Neutrophil (primary cell): Measurements from ENCODE around the gene UBE4A.
"Not testable (repeated sequence)": the region's sequence is repeated elsewhere in the genome, so short reads cannot be mapped to it uniquely, and the experiment has no call there.

Experiments used
- H3K27ac ChIP-seq: fragments of 200-600 bp; sonication (generic); 2 replicates; pipeline ENCODE4 v1.5.1; 2016; ENCODE audit warnings: mild to moderate bottlenecking, moderate library complexity
- H3K27me3 ChIP-seq: fragments of 200-600 bp; sonication (generic); 2 replicates; pipeline ENCODE4 v1.6.0; 2016; ENCODE audit warnings: mild to moderate bottlenecking
- H3K36me3 ChIP-seq: fragments of 200-600 bp; sonication (generic); 2 replicates; pipeline ENCODE4 v1.5.1; 2017
- H3K4me1 ChIP-seq, 2 experiments: fragments of 200-600 bp in 1 of 2; sonication (generic) in 1 of 2; 1 replicate in 1 of 2; 2 replicates in 1 of 2; pipeline versions ENCODE4 v1.5.1 to v1.6.1; 2013 to 2016; ENCODE audit warnings: low read depth in 1 of 2, low read length in 1 of 2, mild to moderate bottlenecking in 1 of 2, moderate library complexity in 1 of 2; ENCODE audit not compliant: control insufficient read depth in 1 of 2, insufficient read depth in 1 of 2
- H3K4me3 ChIP-seq, 2 experiments: fragments of 200-600 bp in 1 of 2; sonication (generic) in 1 of 2; 1 replicate in 1 of 2; 2 replicates in 1 of 2; pipeline ENCODE4 v1.5.1; 2013 to 2016; ENCODE audit warnings: low read depth in 1 of 2, low read length in 1 of 2, mild to moderate bottlenecking in 1 of 2, moderate library complexity in 1 of 2
- H3K9me3 ChIP-seq: fragments of 200-600 bp; sonication (generic); 2 replicates; pipeline ENCODE4 v1.5.1; 2016
- TF ChIP-seq, protein P1 (sequence below): fragments of 200-600 bp; sonication (generic); IDR thresholded peaks from 2 replicates; pipeline ENCODE4 v1.5.1; 2016; ENCODE audit warnings: antibody characterized with exemption

Gene UBE4A

DNA sequence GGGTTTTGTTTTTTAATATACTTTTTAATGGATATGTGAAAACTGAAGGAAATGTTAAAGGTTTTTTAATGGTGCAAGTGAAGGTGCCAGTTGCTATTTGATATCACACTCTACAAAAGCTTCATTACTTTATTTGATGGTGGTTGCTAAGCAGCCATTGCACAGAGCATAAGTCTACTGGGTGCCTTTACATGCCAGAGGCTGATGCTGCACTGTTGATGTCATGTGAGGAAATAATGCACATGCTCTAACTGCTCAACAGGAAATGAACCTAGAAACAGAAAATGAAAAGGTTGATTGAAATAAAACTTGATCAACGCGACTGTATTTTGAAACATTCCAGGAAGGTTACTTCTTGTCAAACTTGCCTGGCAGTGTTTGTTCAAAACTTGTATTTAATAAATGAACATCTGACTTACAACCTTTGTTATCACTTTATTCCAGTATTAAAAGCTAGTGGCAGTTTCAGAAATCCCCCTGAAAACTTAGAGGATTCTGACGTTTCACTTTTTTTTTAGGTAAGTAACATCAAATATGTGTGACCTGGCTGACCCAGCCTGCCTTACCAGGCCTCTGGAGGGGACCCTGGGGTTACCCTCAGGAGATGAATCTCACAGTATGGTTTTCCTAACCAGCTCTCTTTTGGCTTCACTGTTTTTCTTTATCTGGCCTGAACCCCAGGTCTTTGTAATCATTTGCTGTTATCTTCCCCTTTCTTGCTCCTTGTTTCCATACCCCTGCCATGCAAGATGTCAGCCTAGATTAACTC is 39.6 kb downstream of the UBE4A start:
- H3K27me3 ChIP-seq: no peaks in the 10 kb centered on the region
- TF ChIP-seq, protein P1, sequence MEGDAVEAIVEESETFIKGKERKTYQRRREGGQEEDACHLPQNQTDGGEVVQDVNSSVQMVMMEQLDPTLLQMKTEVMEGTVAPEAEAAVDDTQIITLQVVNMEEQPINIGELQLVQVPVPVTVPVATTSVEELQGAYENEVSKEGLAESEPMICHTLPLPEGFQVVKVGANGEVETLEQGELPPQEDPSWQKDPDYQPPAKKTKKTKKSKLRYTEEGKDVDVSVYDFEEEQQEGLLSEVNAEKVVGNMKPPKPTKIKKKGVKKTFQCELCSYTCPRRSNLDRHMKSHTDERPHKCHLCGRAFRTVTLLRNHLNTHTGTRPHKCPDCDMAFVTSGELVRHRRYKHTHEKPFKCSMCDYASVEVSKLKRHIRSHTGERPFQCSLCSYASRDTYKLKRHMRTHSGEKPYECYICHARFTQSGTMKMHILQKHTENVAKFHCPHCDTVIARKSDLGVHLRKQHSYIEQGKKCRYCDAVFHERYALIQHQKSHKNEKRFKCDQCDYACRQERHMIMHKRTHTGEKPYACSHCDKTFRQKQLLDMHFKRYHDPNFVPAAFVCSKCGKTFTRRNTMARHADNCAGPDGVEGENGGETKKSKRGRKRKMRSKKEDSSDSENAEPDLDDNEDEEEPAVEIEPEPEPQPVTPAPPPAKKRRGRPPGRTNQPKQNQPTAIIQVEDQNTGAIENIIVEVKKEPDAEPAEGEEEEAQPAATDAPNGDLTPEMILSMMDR: no peak
- H3K36me3 ChIP-seq: peaks cover 52% of the 10 kb centered on the region
- peaks cover 25 to 26% of the 10 kb centered on the region in 2 experiments for H3K4me1 ChIP-seq
- H3K9me3 ChIP-seq: no peaks in the 10 kb centered on the region
- H3K27ac ChIP-seq: no peak overlapping the region
- no peak overlapping the region for H3K4me3 ChIP-seq

DNA sequence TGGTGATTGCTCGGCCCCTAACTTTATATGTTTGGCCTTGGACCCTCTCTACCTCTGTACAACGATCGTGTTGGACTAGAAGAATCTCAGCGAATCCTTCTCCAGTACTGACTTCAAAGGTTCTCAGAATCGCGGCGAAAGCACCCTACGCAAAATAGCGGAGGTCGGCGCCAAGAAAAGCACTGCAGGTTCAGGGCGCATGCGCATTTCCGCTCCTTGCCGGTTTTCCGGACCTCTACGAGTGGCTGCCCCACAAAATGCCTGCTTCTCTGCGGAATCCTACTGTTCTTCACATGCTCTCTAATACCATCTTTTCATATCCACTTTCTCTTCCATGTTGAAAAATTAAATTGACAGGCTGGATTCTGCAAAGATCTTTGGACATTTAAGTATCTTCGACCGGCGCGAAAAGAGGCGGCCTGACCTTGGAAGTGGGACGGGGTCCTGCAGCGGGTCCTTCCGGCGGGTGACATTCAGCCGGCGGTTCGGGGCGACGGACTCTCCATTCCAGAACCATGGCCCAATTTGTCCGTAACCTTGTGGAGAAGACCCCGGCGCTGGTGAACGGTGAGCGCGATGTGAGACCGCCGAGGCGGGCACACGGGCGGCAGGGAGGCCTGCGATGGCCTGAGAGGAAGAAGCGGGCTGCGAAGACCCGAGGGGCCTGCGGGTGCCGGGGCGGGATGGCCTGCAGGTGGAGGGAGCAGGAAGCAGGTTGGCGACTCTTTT is 41.9 kb downstream of the UBE4A start, which contains the start of gene ATP5MG:
Gene ATP5MG, plus strand, starts transcription at position 456 of the 729 bp plus-strand sequence. Its CDS starts 60 bp downstream, at position 516.
- TF ChIP-seq, protein P1: no peak
- Histone ChIP-seq H3K9me3 (no peaks in the 10 kb centered on the region), H3K4me1 (peaks cover 25 to 26% of the 10 kb centered on the region in 2 experiments), H3K36me3 (peaks cover 36% of the 10 kb centered on the region), H3K27ac (peak within 1 kb of the TSS; percentile 83), H3K27me3 (no peaks in the 10 kb centered on the region), H3K4me3 (peak within 1 kb of the TSS; percentile 82 to 95)

DNA sequence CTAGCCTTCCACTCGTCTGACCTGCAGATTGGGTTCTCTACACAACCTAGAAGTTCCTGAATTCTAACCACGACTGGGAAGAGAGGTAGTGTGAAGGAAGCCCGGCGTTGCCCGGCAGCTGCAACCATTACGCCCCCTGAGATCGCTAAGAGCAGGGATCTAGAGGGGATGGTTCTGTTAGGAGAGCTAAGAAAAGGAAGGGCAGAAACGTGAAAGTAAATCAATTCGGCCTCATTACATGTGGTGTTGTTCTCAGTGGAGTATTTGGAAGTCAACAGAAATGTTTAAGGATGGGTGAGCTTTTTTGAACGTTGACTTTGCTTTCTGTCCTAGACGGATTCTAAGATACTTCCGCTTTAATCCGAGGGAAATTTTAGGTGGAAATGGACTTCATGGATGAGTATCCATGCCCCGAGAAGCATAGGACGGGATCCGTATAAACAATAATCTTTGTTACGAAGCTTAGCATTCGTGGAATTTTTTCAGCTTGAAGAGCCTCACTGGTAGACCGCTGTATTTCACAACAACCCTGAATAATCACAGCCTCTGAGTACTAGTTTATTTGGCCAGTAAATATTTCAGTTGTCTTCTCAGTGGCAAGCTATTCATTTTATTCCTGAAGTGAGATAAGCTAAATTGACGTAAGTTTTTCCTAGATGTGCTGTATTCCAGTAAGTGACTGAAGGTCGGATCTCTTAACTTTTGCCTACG is 42.6 kb downstream of the UBE4A start:
- peaks cover 25 to 26% of the 10 kb centered on the region in 2 experiments for H3K4me1 ChIP-seq
- H3K27me3 ChIP-seq: no peaks in the 10 kb centered on the region
- TF ChIP-seq, protein P1: no peak
- H3K9me3 ChIP-seq: no peaks in the 10 kb centered on the region
- peak overlapping the region; percentile 82 to 95 for H3K4me3 ChIP-seq
- H3K27ac ChIP-seq: peak overlapping the region; percentile 83
- H3K36me3 ChIP-seq: peaks cover 36% of the 10 kb centered on the region

DNA sequence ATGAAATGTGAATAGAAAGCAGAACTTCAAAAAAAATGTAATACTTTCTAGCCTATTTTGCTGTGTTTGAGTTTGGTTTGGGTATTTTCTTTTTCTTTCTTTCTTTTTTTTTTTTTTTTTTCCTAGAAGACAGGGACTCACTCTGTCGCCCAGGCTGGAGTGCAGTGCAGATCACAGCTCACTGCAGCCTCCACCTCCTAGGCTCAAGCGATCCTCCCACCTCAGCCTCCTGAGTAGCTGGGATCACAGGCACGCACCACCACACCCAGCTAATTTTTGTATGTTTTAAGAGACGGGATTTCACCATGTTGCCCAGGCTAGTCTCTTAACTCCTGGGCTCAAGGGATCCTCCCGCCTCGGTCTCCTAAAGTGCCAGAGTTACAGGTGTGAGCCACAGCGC is 43.2 kb downstream of the UBE4A start:
- not testable (repeated sequence) for H3K27me3 ChIP-seq, H3K9me3 ChIP-seq
- Histone ChIP-seq H3K4me1 (peaks cover 25 to 26% of the 10 kb centered on the region in 2 experiments), H3K27ac (peak overlapping the region; percentile 83), H3K36me3 (peaks cover 36% of the 10 kb centered on the region), H3K4me3 (peak overlapping the region; percentile 82 to 95)

DNA sequence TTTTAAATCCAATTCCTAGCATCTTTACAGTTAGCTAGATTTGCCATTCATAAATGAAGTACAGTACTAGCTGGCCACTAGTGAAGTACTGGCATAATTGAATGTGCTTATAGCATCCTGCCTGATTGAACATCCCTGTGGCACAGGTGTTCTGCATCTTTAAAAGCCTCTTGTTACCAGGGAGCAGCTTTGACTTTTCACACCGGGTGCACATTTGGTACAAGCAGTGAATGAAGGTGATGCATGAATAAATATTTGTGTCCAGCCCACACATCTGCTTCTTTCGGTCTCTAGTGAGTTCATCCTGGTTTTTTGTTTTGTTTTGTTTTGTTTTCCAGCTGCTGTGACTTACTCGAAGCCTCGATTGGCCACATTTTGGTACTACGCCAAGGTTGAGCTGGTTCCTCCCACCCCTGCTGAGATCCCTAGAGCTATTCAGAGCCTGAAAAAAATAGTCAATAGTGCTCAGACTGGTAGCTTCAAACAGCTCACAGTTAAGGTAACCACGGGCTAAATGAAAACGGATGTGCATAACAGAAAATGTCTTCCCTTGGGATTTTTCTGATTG is 47.3 kb downstream of the UBE4A start:
- Histone ChIP-seq H3K27me3 (no peaks in the 10 kb centered on the region), H3K9me3 (no peaks in the 10 kb centered on the region), H3K36me3 (peaks cover 39% of the 10 kb centered on the region), H3K4me3 (no peak overlapping the region), H3K27ac (no peak overlapping the region), H3K4me1 (peaks cover 18% of the 10 kb centered on the region in 2 experiments)
- TF ChIP-seq, protein P1: no peak
